Stimulated activated CD4-positive, alpha-beta T cell treated with anti-CD3 and anti-CD28 coated beads, Interleukin-12 subunit alpha, Interleukin-12 subunit beta, amount 100 ng/mL, for 48 hours (primary cell): ENCODE data around the gene KEL.

Source experiments
- DNase-seq, 3 donors: peaks; one replicate each; pipeline ENCODE4 v3.0.0-alpha.2; 2020; ENCODE audit warnings: low read depth in 2 of 3, low spot score in 1 of 3

Gene KEL

GRCh38 chr7:142962991-142963390, 828 bp upstream of the KEL start:
- no peak for DNase-seq

DNA sequence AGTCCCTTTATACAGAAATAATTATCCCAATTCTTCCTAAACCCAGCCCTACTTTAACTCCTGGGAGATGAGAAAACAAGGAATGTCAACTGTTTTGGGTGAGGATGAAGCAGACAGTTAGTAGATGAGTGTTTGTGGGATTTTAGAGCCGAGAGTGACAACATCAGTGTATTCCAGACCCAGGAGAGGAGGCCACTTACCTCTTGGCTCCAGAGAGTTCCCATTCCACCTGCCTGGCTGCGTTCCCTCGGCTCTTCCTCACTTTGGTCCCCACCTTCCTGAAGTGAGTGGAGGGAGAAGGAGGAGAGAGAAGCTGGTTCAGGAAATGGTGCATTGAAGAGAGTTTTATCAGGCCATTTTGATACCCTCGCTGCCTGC, 579 bp downstream of the KEL start:
- no peak for DNase-seq

- no peak for DNase-seq
These were observed 1.1 kb downstream of the KEL start for GRCh38 chr7:142960955-142961512.

GRCh38 chr7:142959202-142959601, 3.0 kb downstream of the KEL start:
- DNase-seq: no peak

DNA sequence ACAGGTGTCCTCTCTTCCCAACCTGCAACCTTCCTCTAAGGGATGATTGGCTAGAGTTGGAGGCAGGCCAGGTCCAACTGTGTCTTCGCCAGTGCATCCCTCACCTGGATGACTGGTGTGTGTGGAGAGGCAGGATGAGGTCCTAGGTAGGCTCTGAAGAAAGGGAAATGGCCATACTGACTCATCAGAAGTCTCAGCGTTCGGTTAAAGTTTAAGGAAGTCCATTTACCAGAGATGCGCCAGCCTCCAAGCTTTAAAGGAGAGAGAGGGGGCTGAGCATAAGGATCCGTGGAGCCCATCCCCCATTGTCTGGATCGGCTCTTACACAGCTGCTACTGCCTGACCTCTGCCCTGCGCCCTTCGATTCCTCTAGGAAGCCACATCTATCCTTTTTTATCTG, 4.4 kb downstream of the KEL start:
- no peak for DNase-seq

GRCh38 chr7:142956951-142957623, 5.1 kb downstream of the KEL start:
- DNase-seq: no peak

DNA sequence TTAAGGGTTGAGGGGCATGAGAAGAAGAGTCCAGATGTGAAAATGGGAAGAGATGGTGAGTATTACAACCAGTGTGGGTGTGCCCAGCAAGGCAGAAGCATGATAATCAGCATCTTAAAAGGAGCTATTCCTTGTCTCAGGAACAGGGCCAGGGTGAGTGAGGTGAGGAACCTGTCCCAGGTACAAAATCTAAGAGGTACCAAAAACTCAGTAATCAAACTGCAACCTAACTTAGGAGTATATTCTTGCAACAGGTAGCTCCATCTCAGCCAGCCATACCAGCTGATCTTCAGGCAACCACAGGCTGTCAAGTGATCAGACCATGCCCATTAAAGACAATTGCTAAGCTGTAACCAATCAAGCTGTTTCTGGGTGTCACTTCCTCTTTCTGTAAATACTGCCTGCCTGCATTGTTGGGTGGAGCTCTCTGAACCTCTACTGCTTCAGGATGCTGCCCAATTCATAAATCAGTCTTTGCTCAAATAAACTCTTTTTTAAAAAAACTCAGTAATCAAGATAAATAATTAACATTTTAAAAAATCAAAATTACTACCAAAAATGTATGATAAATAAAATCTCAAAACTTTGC, 7.4 kb downstream of the KEL start:
- DNase-seq: no peak

GRCh38 chr7:142950235-142950634, 11.9 kb downstream of the KEL start:
- no peak for DNase-seq

DNA sequence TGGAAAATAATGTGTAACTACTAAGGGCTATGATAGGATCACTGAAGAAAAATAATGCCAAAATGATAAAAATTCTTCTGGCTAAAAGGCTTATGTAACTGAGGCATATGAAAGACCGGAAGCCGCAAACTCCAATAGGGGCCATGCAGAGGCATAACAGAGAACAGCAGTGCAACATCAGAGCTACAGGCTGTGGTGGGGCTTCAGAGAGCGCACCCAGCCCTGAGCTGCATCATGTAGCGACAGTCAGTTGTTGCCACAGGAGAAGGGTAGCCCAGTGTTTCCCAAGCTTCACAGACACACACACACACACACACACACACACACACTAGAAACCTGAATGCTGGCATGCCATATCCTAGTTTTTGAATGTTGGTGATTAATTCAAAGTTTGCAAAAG, 13.6 kb downstream of the KEL start:
- no peak for DNase-seq

GRCh38 chr7:142945001-142945400, 17.2 kb downstream of the KEL start:
- DNase-seq: no peak

DNA sequence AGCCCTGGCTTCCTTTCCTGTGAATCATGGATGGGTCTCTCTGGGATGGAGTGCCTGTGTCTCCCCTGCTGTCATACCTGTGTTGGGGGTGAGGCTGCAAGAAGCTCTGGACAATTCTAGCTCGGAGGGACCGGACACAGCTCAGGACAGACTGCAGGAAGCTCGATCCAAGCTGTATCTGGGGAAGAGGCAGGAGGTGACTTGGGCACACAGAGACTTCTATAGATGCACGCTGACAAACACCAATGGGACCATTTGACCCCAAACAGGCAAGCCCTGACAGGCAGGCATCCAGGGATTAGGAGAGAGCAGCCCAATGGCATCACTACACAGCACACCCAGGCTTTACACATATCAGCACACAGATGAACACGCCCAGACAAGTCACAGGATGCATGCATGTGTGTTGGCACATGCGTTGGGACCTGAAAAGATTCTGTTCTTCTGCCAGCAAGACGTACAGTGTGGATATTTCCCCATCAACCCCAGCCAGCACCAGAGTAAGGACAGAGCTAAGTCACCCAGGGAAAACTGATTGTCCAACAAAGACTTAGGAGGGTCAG, 18.4 kb downstream of the KEL start:
- no peak for DNase-seq

- DNase-seq: no peak
These were observed 19.4 kb downstream of the KEL start for GRCh38 chr7:142942746-142943145.

- DNase-seq: no peak
These were observed 20.6 kb downstream of the KEL start for GRCh38 chr7:142941541-142941940.

GRCh38 chr7:142940966-142941535, 21.1 kb downstream of the KEL start:
- DNase-seq: no peak

DNA sequence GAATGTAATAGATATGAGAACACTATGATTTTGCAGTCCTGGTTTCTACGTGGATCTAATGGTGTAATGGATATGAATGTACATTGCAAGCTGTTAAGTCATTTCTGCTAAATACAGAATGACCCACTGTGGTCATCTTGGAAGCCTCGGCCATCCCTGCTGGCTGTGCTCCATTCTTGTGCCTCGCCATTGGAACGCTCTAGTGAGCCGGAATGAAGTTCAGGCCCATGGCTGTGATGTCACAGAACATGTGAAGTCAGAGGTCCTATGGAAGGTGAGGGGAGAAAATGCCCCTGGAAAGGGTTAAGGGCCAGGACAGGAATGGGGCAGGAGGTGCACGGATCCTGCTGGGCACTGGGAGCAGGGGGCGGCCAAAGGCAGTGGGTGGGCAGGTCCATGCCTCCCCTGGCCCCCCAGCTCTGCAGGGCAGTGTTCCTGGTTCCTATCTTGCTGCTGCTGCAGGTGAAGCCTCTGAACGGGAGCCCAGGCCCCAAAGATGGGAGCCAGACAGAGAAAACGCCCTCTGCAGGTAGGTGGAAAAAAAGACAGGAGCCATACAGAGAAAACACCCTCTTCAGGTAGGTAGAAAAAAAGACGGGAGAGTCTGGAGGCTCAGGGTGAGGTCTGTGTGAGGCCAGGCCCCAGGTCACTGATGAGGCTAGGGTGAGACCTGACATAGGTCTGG, 22.8 kb downstream of the KEL start, which contains the start of gene LLCFC1:
Gene LLCFC1 (plus strand): TSS at position 259 of the 685 bp plus-strand sequence. CDS start 138 bp downstream, at position 397.
- no peak for DNase-seq

DNA sequence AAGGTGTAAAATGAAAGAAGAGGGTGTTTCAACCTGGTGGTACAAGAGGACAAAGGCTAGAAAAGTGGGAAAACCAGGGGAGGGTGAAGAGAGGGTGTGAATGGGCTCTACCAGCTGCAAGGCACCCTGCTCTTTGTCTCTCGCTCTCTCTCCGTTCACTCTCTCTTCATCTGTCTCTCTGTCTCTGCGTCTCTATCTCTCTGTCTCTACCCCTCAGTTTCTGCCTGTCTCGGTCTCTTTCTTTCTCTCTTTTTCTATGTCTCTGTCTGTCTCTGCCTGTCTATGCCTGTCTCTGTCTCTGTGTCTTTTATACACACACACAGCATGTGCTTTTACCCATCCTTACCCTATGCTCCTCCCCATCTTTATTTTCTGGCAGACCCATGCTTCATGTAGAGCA, 23.6 kb downstream of the KEL start:
- DNase-seq: no peak

DNA sequence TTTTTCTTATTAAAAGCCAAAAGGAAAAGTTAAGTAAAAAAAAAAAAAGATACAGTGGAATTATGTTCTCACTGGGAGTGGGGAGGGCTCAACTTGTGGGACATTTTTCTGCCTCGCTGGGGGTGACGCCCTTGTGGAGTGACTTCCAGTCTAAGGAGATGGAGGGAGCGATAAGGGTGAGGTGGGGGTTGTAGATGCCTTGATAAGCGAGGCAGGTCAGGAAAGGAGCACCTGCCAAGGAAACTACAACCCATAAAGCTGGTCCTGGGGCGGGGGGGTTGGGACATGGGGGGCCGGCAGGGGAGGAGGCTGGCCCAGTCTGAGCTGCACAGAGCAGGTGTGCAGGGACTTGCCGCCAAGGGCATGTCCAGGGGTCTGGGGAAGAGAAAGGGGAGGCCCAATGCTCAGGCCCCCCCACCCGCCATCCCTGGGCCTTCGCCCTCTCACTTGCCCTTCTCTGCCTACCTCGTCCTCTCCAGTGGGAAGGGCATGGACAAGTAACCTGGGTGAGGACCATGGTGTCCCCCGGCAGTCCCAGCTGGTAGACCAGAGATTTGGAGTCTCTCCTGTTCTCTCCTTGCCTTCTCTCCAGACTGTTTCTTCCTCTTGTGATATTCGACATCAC, 26.1 kb downstream of the KEL start:
- no peak for DNase-seq

DNA sequence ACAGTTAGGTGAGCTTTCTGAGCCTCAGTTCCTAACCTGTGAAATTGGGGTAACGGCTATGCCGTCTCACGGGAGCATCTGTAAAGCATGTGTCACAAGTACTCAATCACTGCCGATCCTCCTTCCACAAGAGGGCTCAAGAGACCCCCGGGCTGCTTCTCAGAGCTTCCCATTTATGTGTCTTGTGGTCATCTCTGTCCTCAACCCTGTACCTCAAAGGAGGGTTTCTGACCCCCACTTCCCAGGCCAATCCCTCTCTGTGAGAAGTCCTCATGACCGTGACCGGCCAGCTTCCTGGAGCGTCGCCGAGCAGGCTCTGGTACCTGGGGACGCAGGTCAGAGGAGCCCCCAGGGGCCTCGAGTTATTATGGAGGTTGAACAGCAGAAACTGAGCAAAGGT, 28.1 kb downstream of the KEL start:
- no peak for DNase-seq

DNA sequence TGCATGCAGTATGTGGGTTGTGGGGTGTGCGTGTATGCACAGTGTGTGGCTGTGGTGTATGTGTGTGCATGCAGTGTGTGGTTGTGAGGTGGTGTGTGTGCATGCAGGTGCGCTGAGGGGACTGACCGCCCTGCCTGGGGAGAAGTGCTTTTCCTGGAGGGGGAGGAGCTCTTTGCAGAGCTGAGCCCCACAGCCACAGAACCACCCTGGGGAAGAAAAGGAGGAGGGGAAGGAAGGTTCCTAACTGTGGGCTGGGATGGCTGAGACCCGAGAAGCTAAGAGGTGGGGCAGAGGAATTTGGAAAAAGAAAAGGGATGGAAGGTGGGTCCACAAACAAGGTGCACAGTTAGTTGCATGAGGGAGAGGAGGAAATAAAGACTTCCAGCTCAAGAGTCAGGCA, 28.5 kb downstream of the KEL start, which contains the start of gene TRPV5:
Gene TRPV5 (minus strand): TSS at position 123 of the 400 bp plus-strand sequence. CDS start 287 bp downstream, outside the sequence.
- no peak for DNase-seq

- no peak for DNase-seq
These were observed 29.1 kb downstream of the KEL start for GRCh38 chr7:142933092-142933475.
